OCI-LY3 (cell line): ENCODE measurements around the gene ZP2.

Experiments
- H2AFZ ChIP-seq: fragments of 200-600, 300-600 bp; shearing (Covaris generic); 2 replicates; pipeline ENCODE4 v1.6.0; 2014; ENCODE audit warnings: antibody characterized with exemption, low read depth, low read length
- H3K27ac ChIP-seq: fragments of 200-600, 300-600 bp; sonication (generic); 2 replicates; pipeline ENCODE4 v1.5.1; 2014; ENCODE audit warnings: mild to moderate bottlenecking, low read length, moderate library complexity, mixed read lengths
- H3K27me3 ChIP-seq: fragments of 200-600, 300-600 bp; sonication (generic); 2 replicates; pipeline ENCODE4 v1.6.1; 2014; ENCODE audit warnings: low read depth, low read length, mixed read lengths
- H3K36me3 ChIP-seq: fragments of 200-600, 300-600 bp; sonication (generic); replicated peaks from 2 replicates; pipeline ENCODE3; 2014; ENCODE audit warnings: low read depth, low read length, mixed read lengths
- H3K4me1 ChIP-seq: fragments of 300-600, 200-600 bp; sonication (generic); 2 replicates; pipeline ENCODE4 v1.6.1; 2014; ENCODE audit warnings: low read length, mixed read lengths
- H3K4me2 ChIP-seq: fragments of 200-600, 300-600 bp; sonication (generic); 2 replicates; pipeline ENCODE4 v1.6.1; 2014; ENCODE audit warnings: low read length, mixed read lengths
- H3K4me3 ChIP-seq: fragments of 300-600, 200-600 bp; sonication (generic); 2 replicates; pipeline ENCODE4 v1.5.1; 2014; ENCODE audit warnings: antibody characterized with exemption, mild to moderate bottlenecking, low read length, moderate library complexity
- H3K79me2 ChIP-seq: fragments of 300-600, 200-600 bp; shearing (Covaris generic); 2 replicates; pipeline ENCODE4 v1.6.1; 2014; ENCODE audit warnings: mild to moderate bottlenecking, low read length, mixed read lengths
- H3K9ac ChIP-seq: fragments of 300-600, 200-600 bp; shearing (Covaris generic); 2 replicates; pipeline ENCODE4 v1.6.0; 2014; ENCODE audit warnings: mild to moderate bottlenecking, low read length, moderate library complexity
- H3K9me3 ChIP-seq: fragments of 200-600, 300-600 bp; shearing (Covaris generic); 2 replicates; pipeline ENCODE4 v1.6.1; 2014; ENCODE audit warnings: low read length, mixed read lengths; ENCODE audit not compliant: insufficient read depth
- H4K20me1 ChIP-seq: fragments of 200-600, 300-600 bp; sonication (generic); 2 replicates; pipeline ENCODE4 v1.6.1; 2016; ENCODE audit warnings: low read length, mixed read lengths; ENCODE audit not compliant: insufficient read depth
- EZH2phosphoT487 ChIP-seq: fragments of 200-600 bp; shearing (Covaris generic); IDR thresholded peaks from 2 replicates; pipeline ENCODE4 v1.6.1; 2018; ENCODE audit warnings: antibody characterized with exemption, mixed run types, low read depth
- TF ChIP-seq, protein P1 (sequence below): fragments of 200-600, 300-600 bp; sonication (generic); IDR thresholded peaks from 2 replicates; pipeline ENCODE4 v1.5.1; 2014; ENCODE audit warnings: antibody characterized with exemption, low read length, low read depth

ZP2 gene

DNA sequence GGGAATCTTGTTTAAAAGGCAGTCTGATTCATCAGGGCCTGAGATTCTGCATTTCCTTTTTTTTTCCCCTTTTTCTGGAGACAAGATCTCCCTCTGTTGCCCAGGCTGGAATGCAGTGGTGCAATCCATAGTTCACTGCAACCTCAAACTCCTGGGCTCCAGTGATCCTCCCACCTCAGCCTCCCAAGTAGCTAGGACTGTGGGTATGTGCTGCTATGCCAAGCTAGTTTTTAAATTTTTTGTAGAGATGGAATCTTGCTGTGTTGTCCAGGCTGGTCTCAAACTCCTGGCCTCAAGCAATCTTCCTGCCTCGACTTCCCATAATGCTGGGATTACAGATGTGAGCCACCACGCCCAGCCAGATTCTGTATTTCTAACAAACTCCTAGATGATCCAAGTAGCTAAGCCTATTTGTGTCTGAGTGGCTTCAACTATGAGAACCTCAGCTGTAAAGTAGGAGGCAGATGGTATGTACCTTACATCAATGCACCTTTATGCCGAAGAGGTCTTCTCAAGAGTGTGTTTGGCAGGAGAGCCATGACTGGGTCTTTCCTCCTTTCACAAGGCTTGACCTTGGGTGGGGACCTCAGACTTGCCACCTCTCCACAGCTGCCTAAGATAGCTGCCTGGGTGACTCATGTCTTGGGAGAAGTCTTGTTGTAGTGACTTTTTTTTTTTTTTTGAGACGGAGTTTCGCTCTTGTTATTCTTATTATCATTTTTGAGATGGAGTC, 42.0 kb downstream of the ZP2 start:
- TF ChIP-seq, protein P1, sequence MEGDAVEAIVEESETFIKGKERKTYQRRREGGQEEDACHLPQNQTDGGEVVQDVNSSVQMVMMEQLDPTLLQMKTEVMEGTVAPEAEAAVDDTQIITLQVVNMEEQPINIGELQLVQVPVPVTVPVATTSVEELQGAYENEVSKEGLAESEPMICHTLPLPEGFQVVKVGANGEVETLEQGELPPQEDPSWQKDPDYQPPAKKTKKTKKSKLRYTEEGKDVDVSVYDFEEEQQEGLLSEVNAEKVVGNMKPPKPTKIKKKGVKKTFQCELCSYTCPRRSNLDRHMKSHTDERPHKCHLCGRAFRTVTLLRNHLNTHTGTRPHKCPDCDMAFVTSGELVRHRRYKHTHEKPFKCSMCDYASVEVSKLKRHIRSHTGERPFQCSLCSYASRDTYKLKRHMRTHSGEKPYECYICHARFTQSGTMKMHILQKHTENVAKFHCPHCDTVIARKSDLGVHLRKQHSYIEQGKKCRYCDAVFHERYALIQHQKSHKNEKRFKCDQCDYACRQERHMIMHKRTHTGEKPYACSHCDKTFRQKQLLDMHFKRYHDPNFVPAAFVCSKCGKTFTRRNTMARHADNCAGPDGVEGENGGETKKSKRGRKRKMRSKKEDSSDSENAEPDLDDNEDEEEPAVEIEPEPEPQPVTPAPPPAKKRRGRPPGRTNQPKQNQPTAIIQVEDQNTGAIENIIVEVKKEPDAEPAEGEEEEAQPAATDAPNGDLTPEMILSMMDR: no peak
- no peak for TF ChIP-seq EZH2phosphoT487
- Histone ChIP-seq H3K4me3 (no peak overlapping the region), H3K4me1 (peaks cover 8% of the 10 kb centered on the region), H3K27me3 (no peaks in the 10 kb centered on the region), H3K79me2 (no peaks in the 10 kb centered on the region), H3K9me3 (no peaks in the 10 kb centered on the region), H3K36me3 (peaks cover 49% of the 10 kb centered on the region), H3K4me2 (no peak overlapping the region), H3K27ac (no peak overlapping the region), H3K9ac (no peak overlapping the region), H4K20me1 (peaks cover 18% of the 10 kb centered on the region), H2AFZ (no peak overlapping the region)

DNA sequence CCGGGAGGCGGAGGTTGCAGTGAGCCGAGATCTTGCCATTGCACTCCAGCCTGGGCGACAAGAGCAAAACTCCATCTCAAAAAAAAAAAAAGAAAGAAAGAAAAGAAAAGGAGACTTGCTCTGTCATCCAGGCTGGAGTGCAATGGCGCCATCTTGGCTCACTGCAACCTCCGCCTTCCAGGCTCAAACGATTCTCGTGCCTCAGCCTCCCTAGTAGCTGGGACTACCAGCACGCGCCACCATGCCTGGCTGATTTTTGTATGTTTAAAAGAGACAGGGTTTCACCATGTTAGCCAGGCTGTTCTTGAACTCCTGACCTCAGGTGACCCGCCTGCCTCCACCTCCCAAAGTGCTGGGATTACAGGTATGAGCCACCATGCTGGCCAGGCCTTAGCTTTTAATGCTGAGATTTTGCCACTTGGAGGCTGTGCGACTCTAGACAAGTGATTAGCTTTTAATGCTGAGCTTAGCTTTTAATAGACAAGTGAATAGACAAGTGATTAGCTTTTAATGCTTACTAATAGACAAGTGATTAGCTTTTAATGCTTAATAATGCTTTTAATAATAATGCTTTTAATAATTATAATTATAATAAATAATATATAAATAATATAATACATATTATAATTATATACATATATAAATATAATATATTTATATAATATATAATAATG, 43.3 kb downstream of the ZP2 start:
- H3K27me3 ChIP-seq: no peaks in the 10 kb centered on the region
- peaks cover 18% of the 10 kb centered on the region for H4K20me1 ChIP-seq

DNA sequence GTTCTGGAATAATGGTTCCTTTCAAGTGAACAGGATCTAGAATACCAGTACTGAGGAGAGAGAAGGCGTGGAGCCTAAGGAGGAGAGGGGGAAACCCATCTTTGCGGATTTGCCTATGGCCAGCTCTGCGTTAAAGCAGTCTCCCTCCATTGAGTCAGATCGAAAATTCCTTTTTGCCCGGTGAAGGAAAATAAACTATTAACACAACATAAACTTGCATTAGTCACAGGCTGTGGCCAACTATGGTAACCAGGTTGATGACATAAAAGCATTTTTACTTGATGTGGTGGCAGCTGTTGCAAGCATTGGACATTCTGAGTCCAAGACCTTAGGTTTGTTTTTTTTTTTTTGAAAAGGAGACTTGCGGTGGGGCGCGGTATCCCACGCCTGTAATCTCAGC, 44.0 kb downstream of the ZP2 start:
- H3K27ac ChIP-seq: no peak overlapping the region

More for the DNA sequence above, 43.3 kb downstream of the ZP2 start:
- Histone ChIP-seq H3K9ac (no peak overlapping the region), H3K36me3 (peaks cover 49% of the 10 kb centered on the region), H3K79me2 (no peaks in the 10 kb centered on the region), H3K4me2 (no peak overlapping the region), H3K4me1 (peaks cover 8% of the 10 kb centered on the region), H3K4me3 (no peak overlapping the region), H2AFZ (no peak overlapping the region), H3K27ac (no peak overlapping the region), H3K9me3 (no peaks in the 10 kb centered on the region)
- TF ChIP-seq, protein P1: no peak
- no peak for TF ChIP-seq EZH2phosphoT487

DNA sequence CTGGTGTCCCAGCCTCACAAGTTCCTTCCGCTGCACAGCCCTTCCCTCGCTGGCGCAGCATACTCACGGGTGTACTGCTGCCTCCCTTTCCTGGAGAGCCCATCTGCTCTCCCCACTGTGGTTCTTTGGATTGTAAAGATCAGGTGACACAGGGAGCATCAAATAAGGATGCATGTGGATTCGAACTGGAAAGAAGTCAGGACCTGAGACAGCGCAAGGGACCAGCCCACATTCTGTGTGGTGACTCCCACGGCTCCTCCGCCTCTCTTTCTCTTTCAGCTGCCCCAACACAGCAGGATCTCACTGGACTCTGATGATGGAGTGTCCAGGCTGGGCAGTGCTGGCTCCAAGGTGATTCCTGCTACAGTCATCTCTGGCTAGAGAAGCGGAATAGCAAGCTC, 44.8 kb downstream of the ZP2 start:
- Histone ChIP-seq H3K9me3 (no peaks in the 10 kb centered on the region), H3K36me3 (peaks cover 54% of the 10 kb centered on the region), H3K9ac (no peak overlapping the region), H3K4me3 (no peak overlapping the region), H3K4me1 (peaks cover 8% of the 10 kb centered on the region), H3K27me3 (no peaks in the 10 kb centered on the region), H4K20me1 (peaks cover 18% of the 10 kb centered on the region), H3K79me2 (no peaks in the 10 kb centered on the region), H3K27ac (no peak overlapping the region), H3K4me2 (no peak overlapping the region), H2AFZ (no peak overlapping the region)
- no peak for TF ChIP-seq EZH2phosphoT487
- TF ChIP-seq, protein P1: no peak

More for the DNA sequence above, 44.0 kb downstream of the ZP2 start:
- TF ChIP-seq EZH2phosphoT487: no peak
- TF ChIP-seq, protein P1: no peak
- no peaks in the 10 kb centered on the region for H3K27me3 ChIP-seq
- no peak overlapping the region for H3K4me3 ChIP-seq
- H4K20me1 ChIP-seq: peaks cover 18% of the 10 kb centered on the region
- peaks cover 8% of the 10 kb centered on the region for H3K4me1 ChIP-seq
- no peak overlapping the region for H2AFZ ChIP-seq
- peak overlapping the region; percentile 20 for H3K4me2 ChIP-seq
- no peaks in the 10 kb centered on the region for H3K9me3 ChIP-seq
- H3K9ac ChIP-seq: no peak overlapping the region
- H3K36me3 ChIP-seq: peaks cover 49% of the 10 kb centered on the region
- H3K79me2 ChIP-seq: no peaks in the 10 kb centered on the region
